NCI-H2029 (cell line): ENCODE measurements around the gene NKTR.
"Not testable (repeated sequence)": the region's sequence is repeated elsewhere in the genome, so short reads cannot be mapped to it uniquely, and the experiment has no call there.

ENCODE experiments used
- DNase-seq: peaks from one replicate; lab custom pipeline; 2025; lab: John Stamatoyannopoulos, UW

Gene NKTR

GRCh38 chr3:42600111-42600957 is at the start of gene NKTR:
TSS of gene NKTR (plus strand) at chr3:42600686. CDS start at chr3:42601007, 321 bp downstream.
- peak; percentile 100 for DNase-seq

- peak; percentile 20 for DNase-seq
Measured at GRCh38 chr3:42552830-42553229, 47.7 kb upstream of the NKTR start.

GRCh38 chr3:42556089-42556632 is 44.3 kb upstream of the NKTR start:
- DNase-seq = peak; percentile 81

- not testable (repeated sequence) for DNase-seq
Measured at GRCh38 chr3:42556817-42557216, 43.7 kb upstream of the NKTR start.

- DNase-seq = peak; percentile 11
Measured at GRCh38 chr3:42557854-42558253, 42.6 kb upstream of the NKTR start.

- no peak for DNase-seq
Measured at GRCh38 chr3:42562047-42562907, 38.2 kb upstream of the NKTR start.

GRCh38 chr3:42569593-42570142 is 30.8 kb upstream of the NKTR start:
- DNase-seq = no peak

- peak; percentile 12 for DNase-seq
Measured at GRCh38 chr3:42572278-42572677, 28.2 kb upstream of the NKTR start.

GRCh38 chr3:42575137-42575741 is 25.2 kb upstream of the NKTR start:
- no peak for DNase-seq

- no peak for DNase-seq
Measured at GRCh38 chr3:42578054-42578453, 22.4 kb upstream of the NKTR start.

GRCh38 chr3:42579346-42579745 is 21.1 kb upstream of the NKTR start:
- not testable (repeated sequence) for DNase-seq

- no peak for DNase-seq
Measured at GRCh38 chr3:42581400-42581708, 19.1 kb upstream of the NKTR start.

GRCh38 chr3:42581709-42582473 is 18.6 kb upstream of the NKTR start, which contains the start of gene SEC22C:
TSS of gene SEC22C (minus strand) at chr3:42581967. CDS start at chr3:42569046, 12,921 bp downstream.
- DNase-seq = peak; percentile 94

GRCh38 chr3:42582474-42583070 is 17.9 kb upstream of the NKTR start:
- no peak for DNase-seq

GRCh38 chr3:42588625-42589024 is 11.9 kb upstream of the NKTR start:
- no peak for DNase-seq

GRCh38 chr3:42589382-42590109 is 10.9 kb upstream of the NKTR start:
- no peak for DNase-seq

- DNase-seq = no peak
Measured at GRCh38 chr3:42590989-42591756, 9.3 kb upstream of the NKTR start.

- no peak for DNase-seq
Measured at GRCh38 chr3:42591811-42592210, 8.7 kb upstream of the NKTR start.

- no peak for DNase-seq
Measured at GRCh38 chr3:42593635-42594034, 6.9 kb upstream of the NKTR start.
